ENCODE measurements around the gene OPCML.

DNA sequence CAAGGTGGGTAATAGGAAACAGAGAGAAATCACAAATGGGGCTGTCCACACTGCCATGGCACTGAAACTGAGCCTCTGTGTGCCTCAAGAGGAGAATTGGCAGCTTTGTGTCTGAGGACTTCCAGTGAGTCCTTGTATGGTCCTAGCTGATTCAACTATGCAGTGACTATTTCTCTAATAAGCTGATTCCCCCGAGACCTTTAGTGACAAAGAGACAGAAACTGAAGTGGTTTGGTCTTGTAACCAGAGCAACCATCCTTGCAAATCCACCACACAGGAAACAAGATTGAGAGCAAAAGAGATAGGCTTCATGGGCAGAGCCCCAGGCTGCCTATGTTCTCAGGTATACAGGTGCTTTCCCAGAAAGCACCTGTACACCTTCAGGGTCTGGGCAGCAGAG is 1123.4 kb downstream of the OPCML start:
- TF ChIP-seq, protein P1, sequence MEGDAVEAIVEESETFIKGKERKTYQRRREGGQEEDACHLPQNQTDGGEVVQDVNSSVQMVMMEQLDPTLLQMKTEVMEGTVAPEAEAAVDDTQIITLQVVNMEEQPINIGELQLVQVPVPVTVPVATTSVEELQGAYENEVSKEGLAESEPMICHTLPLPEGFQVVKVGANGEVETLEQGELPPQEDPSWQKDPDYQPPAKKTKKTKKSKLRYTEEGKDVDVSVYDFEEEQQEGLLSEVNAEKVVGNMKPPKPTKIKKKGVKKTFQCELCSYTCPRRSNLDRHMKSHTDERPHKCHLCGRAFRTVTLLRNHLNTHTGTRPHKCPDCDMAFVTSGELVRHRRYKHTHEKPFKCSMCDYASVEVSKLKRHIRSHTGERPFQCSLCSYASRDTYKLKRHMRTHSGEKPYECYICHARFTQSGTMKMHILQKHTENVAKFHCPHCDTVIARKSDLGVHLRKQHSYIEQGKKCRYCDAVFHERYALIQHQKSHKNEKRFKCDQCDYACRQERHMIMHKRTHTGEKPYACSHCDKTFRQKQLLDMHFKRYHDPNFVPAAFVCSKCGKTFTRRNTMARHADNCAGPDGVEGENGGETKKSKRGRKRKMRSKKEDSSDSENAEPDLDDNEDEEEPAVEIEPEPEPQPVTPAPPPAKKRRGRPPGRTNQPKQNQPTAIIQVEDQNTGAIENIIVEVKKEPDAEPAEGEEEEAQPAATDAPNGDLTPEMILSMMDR (conservative IDR thresholded peaks at IDR 0.05; ENCODE audit: low read depth in 2 of 2), result no peak
- TF ChIP-seq, protein P2, sequence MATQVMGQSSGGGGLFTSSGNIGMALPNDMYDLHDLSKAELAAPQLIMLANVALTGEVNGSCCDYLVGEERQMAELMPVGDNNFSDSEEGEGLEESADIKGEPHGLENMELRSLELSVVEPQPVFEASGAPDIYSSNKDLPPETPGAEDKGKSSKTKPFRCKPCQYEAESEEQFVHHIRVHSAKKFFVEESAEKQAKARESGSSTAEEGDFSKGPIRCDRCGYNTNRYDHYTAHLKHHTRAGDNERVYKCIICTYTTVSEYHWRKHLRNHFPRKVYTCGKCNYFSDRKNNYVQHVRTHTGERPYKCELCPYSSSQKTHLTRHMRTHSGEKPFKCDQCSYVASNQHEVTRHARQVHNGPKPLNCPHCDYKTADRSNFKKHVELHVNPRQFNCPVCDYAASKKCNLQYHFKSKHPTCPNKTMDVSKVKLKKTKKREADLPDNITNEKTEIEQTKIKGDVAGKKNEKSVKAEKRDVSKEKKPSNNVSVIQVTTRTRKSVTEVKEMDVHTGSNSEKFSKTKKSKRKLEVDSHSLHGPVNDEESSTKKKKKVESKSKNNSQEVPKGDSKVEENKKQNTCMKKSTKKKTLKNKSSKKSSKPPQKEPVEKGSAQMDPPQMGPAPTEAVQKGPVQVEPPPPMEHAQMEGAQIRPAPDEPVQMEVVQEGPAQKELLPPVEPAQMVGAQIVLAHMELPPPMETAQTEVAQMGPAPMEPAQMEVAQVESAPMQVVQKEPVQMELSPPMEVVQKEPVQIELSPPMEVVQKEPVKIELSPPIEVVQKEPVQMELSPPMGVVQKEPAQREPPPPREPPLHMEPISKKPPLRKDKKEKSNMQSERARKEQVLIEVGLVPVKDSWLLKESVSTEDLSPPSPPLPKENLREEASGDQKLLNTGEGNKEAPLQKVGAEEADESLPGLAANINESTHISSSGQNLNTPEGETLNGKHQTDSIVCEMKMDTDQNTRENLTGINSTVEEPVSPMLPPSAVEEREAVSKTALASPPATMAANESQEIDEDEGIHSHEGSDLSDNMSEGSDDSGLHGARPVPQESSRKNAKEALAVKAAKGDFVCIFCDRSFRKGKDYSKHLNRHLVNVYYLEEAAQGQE (IDR thresholded peaks at IDR 0.05; ENCODE audit: unreplicated experiment), result no peak
- TF ChIP-seq JUNB (IDR thresholded peaks at IDR 0.05; ENCODE audit: unreplicated experiment), result no peak
- TF ChIP-seq EZH2 (IDR thresholded peaks at IDR 0.05; ENCODE audit: low read depth, unreplicated experiment), result no peak
- TF ChIP-seq EZH2phosphoT487 (IDR thresholded peaks at IDR 0.05; ENCODE audit: unreplicated experiment), result no peak
- TF ChIP-seq, protein P3, sequence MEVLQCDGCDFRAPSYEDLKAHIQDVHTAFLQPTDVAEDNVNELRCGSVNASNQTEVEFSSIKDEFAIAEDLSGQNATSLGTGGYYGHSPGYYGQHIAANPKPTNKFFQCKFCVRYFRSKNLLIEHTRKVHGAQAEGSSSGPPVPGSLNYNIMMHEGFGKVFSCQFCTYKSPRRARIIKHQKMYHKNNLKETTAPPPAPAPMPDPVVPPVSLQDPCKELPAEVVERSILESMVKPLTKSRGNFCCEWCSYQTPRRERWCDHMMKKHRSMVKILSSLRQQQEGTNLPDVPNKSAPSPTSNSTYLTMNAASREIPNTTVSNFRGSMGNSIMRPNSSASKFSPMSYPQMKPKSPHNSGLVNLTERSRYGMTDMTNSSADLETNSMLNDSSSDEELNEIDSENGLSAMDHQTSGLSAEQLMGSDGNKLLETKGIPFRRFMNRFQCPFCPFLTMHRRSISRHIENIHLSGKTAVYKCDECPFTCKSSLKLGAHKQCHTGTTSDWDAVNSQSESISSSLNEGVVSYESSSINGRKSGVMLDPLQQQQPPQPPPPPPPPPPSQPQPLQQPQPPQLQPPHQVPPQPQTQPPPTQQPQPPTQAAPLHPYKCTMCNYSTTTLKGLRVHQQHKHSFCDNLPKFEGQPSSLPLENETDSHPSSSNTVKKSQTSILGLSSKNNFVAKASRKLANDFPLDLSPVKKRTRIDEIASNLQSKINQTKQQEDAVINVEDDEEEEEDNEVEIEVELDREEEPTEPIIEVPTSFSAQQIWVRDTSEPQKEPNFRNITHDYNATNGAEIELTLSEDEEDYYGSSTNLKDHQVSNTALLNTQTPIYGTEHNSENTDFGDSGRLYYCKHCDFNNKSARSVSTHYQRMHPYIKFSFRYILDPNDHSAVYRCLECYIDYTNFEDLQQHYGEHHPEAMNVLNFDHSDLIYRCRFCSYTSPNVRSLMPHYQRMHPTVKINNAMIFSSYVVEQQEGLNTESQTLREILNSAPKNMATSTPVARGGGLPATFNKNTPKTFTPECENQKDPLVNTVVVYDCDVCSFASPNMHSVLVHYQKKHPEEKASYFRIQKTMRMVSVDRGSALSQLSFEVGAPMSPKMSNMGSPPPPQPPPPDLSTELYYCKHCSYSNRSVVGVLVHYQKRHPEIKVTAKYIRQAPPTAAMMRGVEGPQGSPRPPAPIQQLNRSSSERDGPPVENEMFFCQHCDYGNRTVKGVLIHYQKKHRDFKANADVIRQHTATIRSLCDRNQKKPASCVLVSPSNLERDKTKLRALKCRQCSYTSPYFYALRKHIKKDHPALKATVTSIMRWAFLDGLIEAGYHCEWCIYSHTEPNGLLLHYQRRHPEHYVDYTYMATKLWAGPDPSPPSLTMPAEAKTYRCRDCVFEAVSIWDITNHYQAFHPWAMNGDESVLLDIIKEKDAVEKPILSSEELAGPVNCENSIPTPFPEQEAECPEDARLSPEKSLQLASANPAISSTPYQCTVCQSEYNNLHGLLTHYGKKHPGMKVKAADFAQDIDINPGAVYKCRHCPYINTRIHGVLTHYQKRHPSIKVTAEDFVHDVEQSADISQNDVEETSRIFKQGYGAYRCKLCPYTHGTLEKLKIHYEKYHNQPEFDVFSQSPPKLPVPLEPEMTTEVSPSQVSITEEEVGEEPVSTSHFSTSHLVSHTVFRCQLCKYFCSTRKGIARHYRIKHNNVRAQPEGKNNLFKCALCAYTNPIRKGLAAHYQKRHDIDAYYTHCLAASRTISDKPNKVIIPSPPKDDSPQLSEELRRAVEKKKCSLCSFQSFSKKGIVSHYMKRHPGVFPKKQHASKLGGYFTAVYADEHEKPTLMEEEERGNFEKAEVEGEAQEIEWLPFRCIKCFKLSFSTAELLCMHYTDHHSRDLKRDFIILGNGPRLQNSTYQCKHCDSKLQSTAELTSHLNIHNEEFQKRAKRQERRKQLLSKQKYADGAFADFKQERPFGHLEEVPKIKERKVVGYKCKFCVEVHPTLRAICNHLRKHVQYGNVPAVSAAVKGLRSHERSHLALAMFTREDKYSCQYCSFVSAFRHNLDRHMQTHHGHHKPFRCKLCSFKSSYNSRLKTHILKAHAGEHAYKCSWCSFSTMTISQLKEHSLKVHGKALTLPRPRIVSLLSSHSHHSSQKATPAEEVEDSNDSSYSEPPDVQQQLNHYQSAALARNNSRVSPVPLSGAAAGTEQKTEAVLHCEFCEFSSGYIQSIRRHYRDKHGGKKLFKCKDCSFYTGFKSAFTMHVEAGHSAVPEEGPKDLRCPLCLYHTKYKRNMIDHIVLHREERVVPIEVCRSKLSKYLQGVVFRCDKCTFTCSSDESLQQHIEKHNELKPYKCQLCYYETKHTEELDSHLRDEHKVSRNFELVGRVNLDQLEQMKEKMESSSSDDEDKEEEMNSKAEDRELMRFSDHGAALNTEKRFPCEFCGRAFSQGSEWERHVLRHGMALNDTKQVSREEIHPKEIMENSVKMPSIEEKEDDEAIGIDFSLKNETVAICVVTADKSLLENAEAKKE (CRISPR knock-in tag; IDR thresholded peaks at IDR 0.05), result no peak
- TF ChIP-seq POLR2AphosphoS5 (IDR thresholded peaks at IDR 0.05; ENCODE audit: low read depth), result no peak
- no peak for TF ChIP-seq STAT1 (IDR thresholded peaks at IDR 0.05; ENCODE audit: unreplicated experiment)
- no peak for TF ChIP-seq CREB1 (CRISPR knock-in tag; IDR thresholded peaks at IDR 0.05; ENCODE audit: low read depth)
- TF ChIP-seq, protein P4, sequence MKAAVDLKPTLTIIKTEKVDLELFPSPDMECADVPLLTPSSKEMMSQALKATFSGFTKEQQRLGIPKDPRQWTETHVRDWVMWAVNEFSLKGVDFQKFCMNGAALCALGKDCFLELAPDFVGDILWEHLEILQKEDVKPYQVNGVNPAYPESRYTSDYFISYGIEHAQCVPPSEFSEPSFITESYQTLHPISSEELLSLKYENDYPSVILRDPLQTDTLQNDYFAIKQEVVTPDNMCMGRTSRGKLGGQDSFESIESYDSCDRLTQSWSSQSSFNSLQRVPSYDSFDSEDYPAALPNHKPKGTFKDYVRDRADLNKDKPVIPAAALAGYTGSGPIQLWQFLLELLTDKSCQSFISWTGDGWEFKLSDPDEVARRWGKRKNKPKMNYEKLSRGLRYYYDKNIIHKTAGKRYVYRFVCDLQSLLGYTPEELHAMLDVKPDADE (IDR thresholded peaks at IDR 0.05), result no peak
- TF ChIP-seq NANOG (IDR thresholded peaks at IDR 0.05; ENCODE audit: borderline replicate concordance), result no peak
- TF ChIP-seq ZNF114 (CRISPR knock-in tag; IDR thresholded peaks at IDR 0.05), result no peak
- no peak for TF ChIP-seq ZNF331 (CRISPR knock-in tag; IDR thresholded peaks at IDR 0.05; ENCODE audit: low read depth)

Data from GM23338 (cell line).